SK-N-DZ (cell line): Measurements from ENCODE around the gene PPP6R1. TPM values are rescaled to one million over a fixed set of nuclear protein-coding genes. Genes with fewer than 3 reads are reported as not detected.
A peak's percentile ranks its signal among the peaks of the same experiment; 100 is the strongest.

Source experiments
- DNase-seq: peaks from one replicate; pipeline ENCODE4 v3.0.0-alpha.2; 2015; ENCODE audit warnings: low spot score
- polyA plus RNA-seq, 2 experiments: library from polyadenylated mRNA; depleted of rRNA; stranded (reverse); fragments of >200 nt; gene quantifications; 2 replicates each; pipeline ENCODE4 v1.2.3, GENCODE V29; 2014

Gene PPP6R1, protein sequence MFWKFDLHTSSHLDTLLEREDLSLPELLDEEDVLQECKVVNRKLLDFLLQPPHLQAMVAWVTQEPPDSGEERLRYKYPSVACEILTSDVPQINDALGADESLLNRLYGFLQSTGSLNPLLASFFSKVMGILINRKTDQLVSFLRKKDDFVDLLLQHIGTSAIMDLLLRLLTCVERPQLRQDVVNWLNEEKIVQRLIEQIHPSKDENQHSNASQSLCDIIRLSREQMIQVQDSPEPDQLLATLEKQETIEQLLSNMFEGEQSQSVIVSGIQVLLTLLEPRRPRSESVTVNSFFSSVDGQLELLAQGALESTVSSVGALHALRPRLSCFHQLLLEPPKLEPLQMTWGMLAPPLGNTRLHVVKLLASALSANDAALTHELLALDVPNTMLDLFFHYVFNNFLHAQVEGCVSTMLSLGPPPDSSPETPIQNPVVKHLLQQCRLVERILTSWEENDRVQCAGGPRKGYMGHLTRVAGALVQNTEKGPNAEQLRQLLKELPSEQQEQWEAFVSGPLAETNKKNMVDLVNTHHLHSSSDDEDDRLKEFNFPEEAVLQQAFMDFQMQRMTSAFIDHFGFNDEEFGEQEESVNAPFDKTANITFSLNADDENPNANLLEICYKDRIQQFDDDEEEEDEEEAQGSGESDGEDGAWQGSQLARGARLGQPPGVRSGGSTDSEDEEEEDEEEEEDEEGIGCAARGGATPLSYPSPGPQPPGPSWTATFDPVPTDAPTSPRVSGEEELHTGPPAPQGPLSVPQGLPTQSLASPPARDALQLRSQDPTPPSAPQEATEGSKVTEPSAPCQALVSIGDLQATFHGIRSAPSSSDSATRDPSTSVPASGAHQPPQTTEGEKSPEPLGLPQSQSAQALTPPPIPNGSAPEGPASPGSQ
- 13.9 and 15.3 TPM in 2 replicates for polyA plus RNA-seq (2014; cell fraction: cytosol; rRNA removed)
- polyA plus RNA-seq (2014; cell fraction: nucleus; rRNA removed) = 22.0 and 32.5 TPM in 2 replicates

DNA sequence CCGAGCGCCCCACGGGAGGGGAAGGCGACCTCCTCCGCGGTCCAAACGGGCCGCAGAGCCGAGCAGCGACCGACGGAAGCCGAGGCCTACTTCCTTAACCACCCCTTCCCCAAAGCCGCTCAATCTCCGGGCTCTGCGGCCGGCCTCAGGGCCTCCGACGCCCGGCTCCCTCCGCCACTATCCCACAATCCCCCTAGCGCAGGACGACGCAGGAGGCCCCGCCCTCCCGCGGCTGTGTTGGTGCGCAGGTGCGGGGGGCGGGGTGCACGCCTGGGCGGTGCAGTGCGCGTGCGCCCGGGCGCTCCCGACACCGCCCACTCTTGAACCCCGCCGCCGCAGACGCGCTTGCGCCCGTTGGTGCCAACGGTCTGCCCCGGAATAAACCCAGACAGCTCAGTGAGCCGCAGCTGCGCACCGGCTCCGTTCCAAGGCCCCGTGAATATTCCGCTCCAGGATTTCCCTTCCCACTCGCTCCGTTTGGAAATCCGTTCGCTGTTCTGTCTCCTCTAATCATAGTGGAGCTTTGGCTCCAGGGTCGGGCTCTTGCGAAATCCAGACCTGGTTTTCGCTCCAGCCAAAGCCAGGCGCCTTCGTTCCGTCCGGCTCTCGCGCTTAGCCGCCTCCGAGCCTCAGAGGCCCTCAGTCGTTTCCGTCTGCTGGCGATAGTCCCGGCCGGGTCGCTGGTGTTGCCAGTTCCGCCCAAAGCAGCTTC is at the start of gene PPP6R1:
TSS of gene PPP6R1 (minus strand) at position 190 of the 712 bp plus-strand sequence. CDS start 11,914 bp downstream, outside the sequence.
- DNase-seq = peak; percentile 96

DNA sequence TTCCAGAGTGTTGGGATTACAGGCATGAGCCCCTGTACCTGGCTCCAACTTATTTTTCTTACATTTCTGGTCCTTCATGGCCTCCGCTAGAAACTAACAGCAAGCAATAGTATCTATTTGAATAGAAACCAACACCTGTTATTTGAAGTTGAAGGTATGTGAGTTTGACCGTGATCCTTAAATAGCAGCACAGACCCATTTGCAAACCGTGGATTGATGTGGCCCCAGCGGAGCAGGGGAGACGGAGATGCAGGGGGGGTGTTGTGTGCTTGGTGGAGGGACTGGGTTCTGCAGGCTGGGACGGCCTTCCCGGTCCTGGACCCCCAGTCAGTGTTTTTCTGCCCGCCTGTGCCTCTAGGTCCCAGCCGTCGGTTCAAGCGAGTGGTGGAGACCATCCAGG is 49.5 kb upstream of the PPP6R1 start:
- no peak for DNase-seq

DNA sequence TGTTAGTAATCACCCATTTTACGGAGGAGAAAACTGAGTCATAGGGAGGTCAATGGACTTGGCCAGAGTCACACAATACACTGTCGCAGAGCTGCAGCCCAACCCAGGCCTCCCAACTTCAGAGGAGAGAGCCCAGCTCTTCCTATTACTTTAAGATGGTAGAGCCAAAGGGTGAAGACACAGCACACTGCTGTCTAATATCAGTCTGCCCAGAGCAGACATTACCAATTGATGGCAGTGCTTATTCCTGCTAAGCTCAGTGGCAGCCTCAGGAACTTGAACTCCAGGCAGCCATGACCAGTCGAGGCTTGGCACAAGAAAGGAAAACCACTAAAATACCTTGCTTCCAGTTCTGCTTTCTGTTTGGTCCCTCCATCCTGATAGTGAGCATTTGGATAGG is 47.9 kb upstream of the PPP6R1 start:
- DNase-seq = no peak

DNA sequence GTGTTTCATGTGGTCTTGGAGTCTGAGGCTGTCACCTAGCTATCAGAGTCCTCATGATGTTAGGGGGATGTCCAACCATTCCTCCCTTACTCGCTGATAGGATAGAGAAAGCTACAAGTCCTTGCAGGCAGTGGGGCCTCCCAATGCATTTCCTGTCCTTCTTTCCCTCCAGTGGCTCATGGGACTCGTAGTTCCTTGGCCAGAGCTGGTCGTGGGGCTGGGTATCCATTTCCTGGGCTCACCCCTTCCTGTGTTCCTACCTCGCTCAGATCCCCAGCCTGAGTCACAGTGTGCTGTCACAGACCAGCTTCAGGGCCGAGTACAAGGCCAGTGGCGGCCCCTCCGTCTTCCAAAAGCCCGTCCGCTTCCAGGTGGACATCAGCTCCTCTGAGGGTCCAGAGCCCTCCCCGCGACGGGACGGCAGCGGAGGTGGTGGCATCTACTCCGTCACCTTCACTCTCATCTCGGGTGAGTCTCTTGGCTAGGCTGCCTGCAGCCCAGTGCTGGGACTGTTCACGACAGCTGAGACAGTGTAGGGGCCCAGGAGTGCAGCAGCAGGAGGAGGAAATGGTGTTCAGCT is 47.3 kb upstream of the PPP6R1 start:
- no peak for DNase-seq

DNA sequence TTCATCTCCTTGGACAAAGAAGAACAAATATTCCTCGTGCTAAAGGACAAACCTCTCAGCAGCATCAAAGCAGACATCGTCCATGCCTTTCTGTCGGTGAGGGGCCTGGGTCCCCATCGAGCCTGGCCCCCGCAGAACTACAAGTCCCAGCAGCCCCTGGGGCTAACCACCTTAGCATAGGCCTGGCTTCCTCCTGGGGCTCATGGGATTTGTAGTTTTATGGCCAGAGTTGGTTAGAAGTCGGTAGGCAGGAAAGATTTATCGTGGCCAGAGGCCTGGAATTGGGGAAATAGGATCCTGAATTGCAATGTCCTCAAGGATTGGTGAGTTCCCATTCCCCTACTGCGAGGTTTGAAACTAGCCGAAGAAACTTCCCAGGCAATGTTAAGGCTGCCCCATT is 46.7 kb upstream of the PPP6R1 start:
- DNase-seq = no peak

DNA sequence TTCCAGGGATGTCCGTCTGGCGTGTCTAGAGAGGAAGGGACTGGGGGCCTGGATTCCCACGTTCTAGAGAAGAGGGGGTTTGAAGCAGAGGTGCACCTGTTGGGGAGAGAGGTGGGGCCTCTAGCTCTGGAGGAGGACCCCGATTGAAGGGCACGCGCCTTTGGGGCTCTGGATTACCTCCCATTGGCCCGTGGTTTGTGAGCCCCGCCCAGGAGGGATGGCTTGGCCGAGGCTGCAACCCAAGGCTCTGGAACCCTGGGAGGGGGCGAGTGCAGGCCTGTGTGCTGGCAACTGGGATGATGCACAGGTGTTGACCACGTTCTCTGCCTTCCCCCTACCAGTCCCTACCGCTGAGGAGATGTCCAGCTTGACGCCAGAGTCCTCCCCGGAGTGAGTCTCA is 46.2 kb upstream of the PPP6R1 start:
- no peak for DNase-seq

DNA sequence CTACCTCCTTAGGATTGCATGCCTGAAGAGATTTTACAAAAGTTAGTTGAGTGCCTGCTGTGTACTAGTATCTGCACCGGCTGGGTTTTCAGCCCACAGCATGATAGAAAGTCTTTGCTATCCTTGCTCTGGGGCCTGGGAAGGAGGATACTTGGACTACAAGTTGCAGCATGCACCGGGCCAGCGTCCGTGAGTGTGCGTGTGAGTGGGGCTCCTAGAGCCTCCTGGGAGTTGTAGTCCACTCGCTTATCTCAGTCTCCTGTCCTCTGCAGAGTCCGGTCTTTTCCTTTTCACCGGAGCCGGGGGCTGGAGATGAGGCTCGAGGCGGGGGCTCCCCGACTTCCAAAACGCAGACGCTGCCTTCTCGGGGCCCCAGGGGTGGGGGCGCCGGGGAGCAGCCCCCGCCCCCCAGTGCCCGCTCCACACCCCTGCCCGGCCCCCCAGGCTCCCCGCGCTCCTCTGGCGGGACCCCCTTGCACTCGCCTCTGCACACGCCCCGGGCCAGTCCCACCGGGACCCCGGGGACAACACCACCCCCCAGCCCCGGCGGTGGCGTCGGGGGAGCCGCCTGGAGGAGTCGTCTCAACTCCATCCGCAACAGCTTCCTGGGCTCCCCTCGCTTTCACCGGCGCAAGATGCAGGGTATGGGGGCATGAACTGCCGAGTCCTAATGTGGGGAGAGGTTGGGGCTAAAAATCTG is 45.6 kb upstream of the PPP6R1 start:
- DNase-seq = peak; percentile 30

DNA sequence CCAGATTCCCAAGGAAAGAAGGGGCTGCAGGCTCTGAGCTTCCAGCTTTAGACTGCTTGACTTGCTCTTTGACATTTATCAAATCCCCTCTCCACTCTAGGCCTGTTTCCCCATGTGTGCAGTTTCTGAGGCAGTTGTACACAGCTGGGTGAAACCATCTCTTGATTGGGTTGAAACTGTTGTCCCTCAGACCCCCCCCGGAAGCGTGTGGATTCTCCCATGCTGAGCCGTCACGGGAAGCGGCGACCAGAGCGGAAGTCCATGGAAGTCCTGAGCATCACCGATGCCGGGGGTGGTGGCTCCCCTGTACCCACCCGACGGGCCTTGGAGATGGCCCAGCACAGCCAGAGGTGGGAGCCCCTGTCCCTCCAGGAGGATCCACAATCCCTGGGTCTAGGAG is 44.7 kb upstream of the PPP6R1 start:
- no peak for DNase-seq

DNA sequence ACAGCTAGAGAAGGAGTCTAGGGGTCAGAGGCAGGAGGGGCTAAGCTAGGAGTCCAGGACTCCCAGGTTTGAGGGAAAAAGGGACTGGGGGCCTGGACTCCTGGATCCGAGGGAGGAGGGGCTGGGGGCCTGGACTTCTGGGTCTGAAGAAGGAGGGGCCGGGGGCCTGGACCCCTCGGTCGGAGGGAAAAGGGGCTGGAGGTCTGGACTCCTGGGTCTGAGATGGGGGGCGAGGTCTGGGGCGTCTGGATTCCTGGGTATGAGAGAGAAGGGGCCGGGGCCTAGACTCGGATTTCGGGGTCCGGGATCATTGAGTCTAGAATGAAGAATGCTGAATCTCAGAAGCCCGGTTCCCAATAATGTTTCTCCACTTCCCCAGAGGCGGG is 43.5 kb upstream of the PPP6R1 start:
- DNase-seq = no peak

DNA sequence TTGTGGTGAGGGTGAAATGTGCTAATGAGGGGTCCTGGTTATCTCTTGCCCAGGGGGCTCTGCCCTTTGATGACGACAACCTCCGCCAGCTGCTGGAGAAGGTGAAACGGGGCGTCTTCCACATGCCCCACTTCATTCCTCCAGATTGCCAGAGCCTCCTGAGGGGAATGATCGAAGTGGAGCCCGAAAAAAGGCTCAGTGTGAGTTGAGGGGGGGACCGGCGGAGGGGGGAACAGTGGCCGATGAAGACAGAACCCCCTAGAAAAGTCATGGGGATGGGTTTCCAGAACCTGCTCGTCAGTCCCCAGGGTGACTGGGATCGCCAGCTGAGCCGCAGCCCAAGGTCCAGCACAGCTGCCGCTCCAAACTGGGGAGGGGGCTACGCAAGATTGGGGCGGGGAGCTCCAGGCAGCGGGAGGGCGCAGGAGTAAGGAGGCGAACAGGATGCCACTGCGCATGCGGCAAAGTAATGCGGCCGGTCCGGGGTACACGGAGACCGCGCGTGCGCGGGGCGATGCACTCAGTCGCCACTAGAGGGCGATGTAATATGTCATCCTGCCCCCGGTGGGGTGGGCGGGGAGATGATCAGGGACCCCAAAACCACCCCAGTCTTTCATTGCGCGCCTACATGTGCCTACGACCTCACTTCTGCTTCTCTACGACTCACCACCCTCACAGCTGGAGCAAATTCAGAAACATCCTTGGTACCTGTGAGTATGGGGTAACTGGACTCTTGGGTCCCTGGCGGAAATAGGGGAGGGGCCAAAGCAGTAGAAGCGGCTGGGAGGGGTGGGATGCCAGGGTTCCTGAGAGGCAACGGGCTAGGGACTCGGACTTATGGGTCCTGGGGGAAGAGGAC is 42.9 kb upstream of the PPP6R1 start:
- peak; percentile 65 for DNase-seq

DNA sequence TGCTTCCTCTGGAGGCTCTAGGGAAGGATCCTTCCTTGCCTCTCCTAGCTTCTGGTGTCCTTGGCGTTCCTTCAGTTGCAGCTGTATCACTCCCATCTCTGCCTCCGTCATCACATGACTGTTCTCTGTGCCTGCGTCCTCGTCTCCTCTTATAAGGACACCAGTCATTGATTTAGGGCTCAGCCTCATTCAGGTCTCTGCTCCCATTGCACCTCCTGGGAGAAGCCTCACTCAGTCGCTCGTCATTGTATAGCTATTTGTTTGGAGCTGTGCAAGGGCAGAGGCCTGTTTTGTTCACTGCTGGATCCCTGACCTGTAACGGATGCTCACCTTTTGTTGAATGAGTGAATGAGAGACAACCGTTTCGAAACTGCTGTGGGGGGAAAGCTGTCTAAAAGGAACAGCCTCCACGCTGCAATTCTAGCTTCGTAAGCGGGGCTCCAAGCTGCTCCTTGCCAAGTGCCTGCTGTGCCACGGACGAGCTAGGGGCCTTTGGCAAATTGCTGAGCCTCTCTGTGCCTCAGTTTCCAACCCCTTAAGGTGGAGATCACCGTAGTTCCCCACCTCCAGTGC is 42.2 kb upstream of the PPP6R1 start:
- no peak for DNase-seq

DNA sequence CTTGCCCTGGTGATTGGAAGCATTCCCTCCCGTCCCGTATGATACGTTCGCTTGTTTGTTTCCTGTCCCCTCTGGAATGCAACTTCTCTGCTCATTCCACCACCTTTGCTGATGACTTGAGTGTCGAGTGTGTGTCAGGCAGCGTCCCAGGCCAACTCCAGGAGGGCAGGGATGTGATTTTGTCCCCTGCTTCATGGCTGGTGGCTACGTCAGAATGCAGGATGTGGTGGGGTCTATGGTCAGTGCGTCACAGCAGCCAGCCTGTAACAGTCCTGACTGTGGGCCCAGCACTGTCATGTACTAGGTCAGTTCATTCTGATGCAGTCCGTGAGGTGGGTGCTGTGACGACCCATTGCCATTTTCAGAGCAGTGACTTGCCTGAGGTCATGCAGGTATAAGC is 41.2 kb upstream of the PPP6R1 start:
- no peak for DNase-seq

DNA sequence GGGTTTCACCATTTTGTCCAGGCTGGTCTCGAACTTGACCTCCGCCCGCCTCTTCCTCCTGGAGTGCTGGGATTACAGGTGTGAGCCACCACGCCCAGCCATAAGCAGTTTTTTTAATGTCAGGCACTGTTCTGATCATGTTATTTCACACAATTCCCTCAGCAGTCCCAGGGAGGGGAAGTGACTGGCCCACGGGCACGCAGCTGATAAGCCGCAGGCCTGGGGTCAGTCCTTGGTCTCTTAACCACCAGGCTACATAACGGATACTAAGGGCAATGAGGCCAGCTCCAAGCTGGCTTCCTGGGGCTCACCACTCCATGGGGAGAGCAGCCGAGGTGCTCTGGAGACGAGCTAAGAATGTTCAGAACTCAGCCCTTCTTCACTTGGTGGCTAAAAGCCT is 38.5 kb upstream of the PPP6R1 start:
- no peak for DNase-seq

DNA sequence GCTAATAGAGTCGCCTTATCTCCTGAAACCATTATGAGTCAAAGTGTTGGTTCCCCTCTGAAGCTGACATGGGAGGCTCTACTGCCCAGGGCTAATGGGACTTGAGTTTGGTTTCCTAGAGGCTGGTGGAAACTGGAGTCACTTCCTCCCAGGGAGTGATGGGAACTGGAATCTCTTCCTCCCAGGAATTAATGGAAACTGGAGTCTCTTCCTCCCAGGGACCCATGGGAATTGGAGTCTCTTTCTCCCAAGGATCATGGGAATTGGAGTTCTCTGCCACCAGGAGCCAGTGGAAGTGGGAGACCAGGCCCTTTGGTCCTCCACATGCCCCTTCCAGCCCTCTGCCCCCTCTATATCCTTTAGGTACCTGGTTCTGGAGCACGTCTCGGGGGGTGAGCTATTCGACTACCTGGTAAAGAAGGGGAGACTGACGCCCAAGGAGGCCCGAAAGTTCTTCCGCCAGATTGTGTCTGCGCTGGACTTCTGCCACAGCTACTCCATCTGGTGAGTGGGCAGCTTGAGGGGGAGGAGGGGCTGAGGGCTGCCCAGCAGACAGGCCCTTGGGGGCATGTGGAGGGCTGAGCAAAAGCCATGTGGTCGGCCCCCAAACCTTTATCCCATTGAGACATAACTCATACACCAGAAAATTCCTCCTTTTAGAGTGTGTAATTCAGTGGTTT is 30.4 kb upstream of the PPP6R1 start:
- no peak for DNase-seq

DNA sequence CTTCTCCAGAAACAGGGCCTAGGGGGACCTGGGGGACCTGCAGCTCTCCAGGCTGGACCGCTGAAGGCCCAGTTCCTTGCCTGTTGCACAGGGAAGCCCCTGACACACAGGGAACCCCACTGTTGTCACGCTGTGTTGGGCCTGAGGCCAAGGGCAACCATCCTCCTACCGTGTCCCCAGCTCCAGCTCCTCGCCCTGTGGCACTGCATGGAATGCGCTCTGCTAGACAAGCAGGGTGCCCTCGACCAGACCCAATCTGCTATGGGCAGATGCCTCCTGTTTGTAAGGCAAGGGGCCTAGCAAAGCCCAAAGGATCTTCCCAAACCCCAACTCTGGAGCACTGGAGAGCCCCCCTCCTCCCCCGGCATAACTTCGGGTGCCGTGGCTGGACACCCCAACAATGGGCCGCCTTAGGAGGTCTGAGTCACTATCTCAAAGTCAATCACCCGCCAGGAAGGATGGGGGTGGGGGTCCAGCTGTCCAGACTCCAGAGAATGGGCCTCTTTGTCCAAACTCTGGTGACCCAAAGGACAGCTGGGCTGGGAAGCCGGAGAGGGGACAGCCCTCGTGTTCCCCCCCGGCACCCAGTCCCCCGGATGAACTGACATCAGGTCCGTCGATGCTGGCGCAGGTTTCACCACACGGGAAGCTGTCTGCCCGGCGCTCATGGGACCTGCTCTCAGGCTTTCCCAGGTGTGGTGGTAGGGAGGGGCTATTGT is 28.7 kb upstream of the PPP6R1 start:
- no peak for DNase-seq

DNA sequence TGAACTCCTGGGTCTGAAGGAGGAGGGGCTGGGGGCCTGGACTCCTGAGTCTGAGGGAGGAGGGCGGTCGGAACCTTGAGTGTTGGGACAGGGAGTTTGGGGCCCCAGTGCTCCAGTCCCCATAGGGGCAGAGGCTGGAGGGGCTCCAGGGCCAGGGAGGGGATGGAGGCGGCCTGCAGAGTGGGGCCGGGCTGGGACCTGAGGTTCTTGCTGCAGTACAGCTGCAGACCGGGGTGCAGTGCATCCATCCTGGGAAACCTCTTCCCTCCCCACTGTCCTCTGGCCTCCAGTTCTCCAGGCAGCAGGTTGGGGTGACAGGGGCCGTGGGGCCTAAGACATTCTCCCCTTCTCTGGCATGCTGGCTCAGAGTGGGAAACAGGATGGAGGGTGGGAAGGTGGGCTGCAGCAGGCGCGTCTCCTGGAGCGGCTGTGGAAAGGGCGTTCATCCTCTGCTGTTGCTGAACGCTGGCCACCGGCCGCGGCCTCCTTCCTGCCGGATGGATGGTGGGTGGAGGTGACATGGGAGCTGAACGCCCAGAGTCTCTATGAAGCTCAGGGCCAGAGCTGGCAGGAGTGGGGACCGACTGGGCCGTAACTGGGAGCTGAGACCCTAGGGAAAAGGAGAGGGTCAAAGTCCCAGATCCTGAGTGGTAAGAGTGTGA is 26.5 kb upstream of the PPP6R1 start:
- DNase-seq = no peak

DNA sequence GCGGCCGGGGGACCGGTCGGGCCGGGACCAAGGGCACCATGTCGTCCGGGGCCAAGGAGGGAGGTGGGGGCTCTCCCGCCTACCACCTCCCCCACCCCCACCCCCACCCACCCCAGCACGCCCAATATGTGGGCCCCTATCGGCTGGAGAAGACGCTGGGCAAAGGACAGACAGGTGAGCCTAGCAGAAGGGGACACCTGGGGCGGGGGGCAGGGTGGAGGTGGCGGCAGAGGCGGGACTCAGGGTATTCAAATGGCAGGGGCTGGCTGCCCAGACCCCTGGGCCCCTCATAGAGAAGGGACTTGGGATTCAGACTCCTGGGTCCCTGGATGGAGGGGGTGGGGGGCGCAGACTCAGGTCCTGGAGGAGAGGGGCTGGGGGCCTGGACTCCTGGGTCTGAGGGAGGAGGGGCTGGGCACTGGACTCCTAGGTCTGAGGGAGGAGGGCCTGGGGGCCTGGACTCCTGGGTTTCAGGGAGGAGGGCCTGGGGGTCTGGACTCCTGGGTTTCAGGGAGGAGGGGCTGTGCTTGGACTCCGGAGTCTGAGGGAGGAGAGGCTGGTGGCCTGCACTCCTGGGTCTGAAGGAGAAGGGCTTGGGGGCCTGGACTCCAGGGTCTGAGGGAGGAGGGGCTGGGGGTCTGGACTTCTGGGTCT is 25.7 kb upstream of the PPP6R1 start:
- no peak for DNase-seq
